Smooth muscle cell (in vitro differentiated cells): ENCODE measurements around the gene KLF8. TPM values are rescaled to one million over a fixed set of nuclear protein-coding genes. Genes with fewer than 3 reads are reported as not detected.
"Not testable (repeated sequence)": the region's sequence is repeated elsewhere in the genome, so short reads cannot be mapped to it uniquely, and the experiment has no call there.

Experiments used
- DNase-seq: peaks from one replicate; lab custom pipeline; 2025; ENCODE audit not compliant: unreplicated experiment; lab: John Stamatoyannopoulos, UW
- H2AFZ ChIP-seq: fragments of 200-600 bp; sonication (generic); 2 replicates; pipeline ENCODE4 v1.6.0; 2016; ENCODE audit warnings: antibody characterized with exemption, low read depth, mild to moderate bottlenecking
- H3F3A ChIP-seq: fragments of 200-600 bp; sonication (generic); 2 replicates; pipeline ENCODE4 v1.6.0; 2017; ENCODE audit warnings: antibody characterized with exemption, low read depth
- H3K27ac ChIP-seq: fragments of 200-600 bp; sonication (generic); 2 replicates; pipeline ENCODE4 v1.5.1; 2016; ENCODE audit warnings: low read depth, mild to moderate bottlenecking
- H3K27me3 ChIP-seq: fragments of 200-600 bp; sonication (generic); 2 replicates; pipeline ENCODE4 v1.6.1; 2016; ENCODE audit warnings: low read depth, mild to moderate bottlenecking
- H3K36me3 ChIP-seq: fragments of 200-600 bp; sonication (generic); 2 replicates; pipeline ENCODE4 v1.5.1; 2016; ENCODE audit warnings: low read depth
- H3K4me1 ChIP-seq: fragments of 200-600 bp; sonication (generic); 2 replicates; pipeline ENCODE4 v1.5.1; 2016; ENCODE audit warnings: low read depth
- H3K4me2 ChIP-seq: fragments of 200-600 bp; sonication (generic); 2 replicates; pipeline ENCODE4 v1.6.0; 2016; ENCODE audit warnings: mild to moderate bottlenecking
- H3K4me3 ChIP-seq: fragments of 200-600 bp; sonication (generic); 2 replicates; pipeline ENCODE4 v1.5.1; 2016; ENCODE audit warnings: mild to moderate bottlenecking
- H3K79me2 ChIP-seq: fragments of 200-600 bp; sonication (generic); 2 replicates; pipeline ENCODE4 v1.6.0; 2016; ENCODE audit warnings: low read depth, mild to moderate bottlenecking
- H3K9ac ChIP-seq: fragments of 200-600 bp; sonication (generic); 2 replicates; pipeline ENCODE4 v1.6.0; 2016; ENCODE audit warnings: low read depth
- H3K9me3 ChIP-seq: fragments of 200-600 bp; sonication (generic); replicated peaks from 2 replicates; pipeline ENCODE4 v1.5.1; 2016; ENCODE audit warnings: low read depth
- H4K20me1 ChIP-seq: fragments of 200-600 bp; sonication (generic); 2 replicates; pipeline ENCODE4 v1.6.0; 2016; ENCODE audit warnings: low read depth
- CTCF ChIP-seq: fragments of 200-600 bp; sonication (generic); IDR thresholded peaks from 2 replicates; pipeline ENCODE4 v1.5.1; 2017; ENCODE audit warnings: borderline replicate concordance, mild to moderate bottlenecking, antibody characterized with exemption; ENCODE audit not compliant: insufficient read depth, poor library complexity, severe bottlenecking
- WGBS: methylation state at CpG from one replicate; pipeline ENCODE4 v1.1.7; 2016; ENCODE audit warnings: low lambda C conversion rate; 5-methylcytosine and 5-hydroxymethylcytosine counted together
- polyA plus RNA-seq: library from polyadenylated mRNA; unstranded; fragments of >200 nt; fragmentation: Nextera tagmentation; extraction: Ambion mirVana; gene quantifications from 2 replicates; pipeline ENCODE4 v1.2.1, GENCODE V29; 2016
- total RNA-seq: library from RNA; depleted of rRNA; stranded (reverse); fragments of >200 nt; gene quantifications from 2 replicates; pipeline ENCODE4 v1.2.3, GENCODE V29; 2014

The KLF8 gene
- total RNA-seq (20.4 and 21.3 TPM in 2 replicates), polyA plus RNA-seq (6.6 and 7.6 TPM in 2 replicates)

- 40% methylated on average over 30 of the region's 38 CpGs for WGBS
- peaks cover 9% of the 10 kb centered on the region for H3K4me1 ChIP-seq
- H3F3A ChIP-seq: no peaks in the 10 kb centered on the region
- peak within 1 kb of the TSS; percentile 28 for H3K9ac ChIP-seq
- H3K36me3 ChIP-seq: no peaks in the 10 kb centered on the region
- no peaks in the 10 kb centered on the region for H3K27me3 ChIP-seq
- TF ChIP-seq CTCF: no peak
- H3K27ac ChIP-seq: peak within 1 kb of the TSS; percentile 19
- H3K79me2 ChIP-seq: peaks cover 6% of the 10 kb centered on the region
- no peak for DNase-seq
- H3K4me3 ChIP-seq: peak within 1 kb of the TSS; percentile 65
- no peaks in the 10 kb centered on the region for H4K20me1 ChIP-seq
- H3K9me3 ChIP-seq: no peaks in the 10 kb centered on the region
- peak within 1 kb of the TSS; percentile 93 for H2AFZ ChIP-seq
- peak within 1 kb of the TSS; percentile 91 for H3K4me2 ChIP-seq
These were observed at the start of gene KLF8 for GRCh38 chrX:56232221-56233082. KLF8 (plus strand) TSS chrX:56232356; CDS start chrX:56233335, 979 bp downstream.

GRCh38 chrX:56206945-56207344 is 25.2 kb upstream of the KLF8 start:
- 67% methylated on average over 2 of the region's 2 CpGs for WGBS
- not testable (repeated sequence) for H3F3A ChIP-seq, H3K27me3 ChIP-seq, H3K4me1 ChIP-seq, H4K20me1 ChIP-seq, H3K79me2 ChIP-seq, H3K27ac ChIP-seq, H3K36me3 ChIP-seq, DNase-seq, H3K9ac ChIP-seq, H3K4me2 ChIP-seq, H2AFZ ChIP-seq, H3K4me3 ChIP-seq, H3K9me3 ChIP-seq

GRCh38 chrX:56211701-56212100 is 20.5 kb upstream of the KLF8 start:
- 81% methylated on average over 3 of the region's 3 CpGs for WGBS
- Histone ChIP-seq H3K36me3 (no peaks in the 10 kb centered on the region), H3K9ac (no peak overlapping the region), H3F3A (no peaks in the 10 kb centered on the region), H3K9me3 (no peaks in the 10 kb centered on the region), H3K4me2 (no peak overlapping the region), H2AFZ (no peak overlapping the region), H3K79me2 (no peaks in the 10 kb centered on the region), H3K27ac (no peak overlapping the region), H3K4me1 (no peaks in the 10 kb centered on the region), H3K27me3 (no peaks in the 10 kb centered on the region), H3K4me3 (no peak overlapping the region), H4K20me1 (no peaks in the 10 kb centered on the region)
- no peak for DNase-seq
- no peak for TF ChIP-seq CTCF

GRCh38 chrX:56216332-56216731 is 15.8 kb upstream of the KLF8 start:
- Histone ChIP-seq H3K4me2 (no peak overlapping the region), H3K9me3 (no peaks in the 10 kb centered on the region), H3F3A (no peaks in the 10 kb centered on the region), H2AFZ (no peak overlapping the region), H3K36me3 (no peaks in the 10 kb centered on the region), H3K27me3 (no peaks in the 10 kb centered on the region), H4K20me1 (no peaks in the 10 kb centered on the region), H3K4me3 (no peak overlapping the region), H3K79me2 (no peaks in the 10 kb centered on the region), H3K4me1 (no peaks in the 10 kb centered on the region), H3K9ac (no peak overlapping the region), H3K27ac (no peak overlapping the region)
- no peak for DNase-seq
- WGBS: 83% methylated on average over 1 of the region's 1 CpG
- no peak for TF ChIP-seq CTCF
